Measurements from ENCODE around the gene BID.
"Not testable (repeated sequence)": the region's sequence is repeated elsewhere in the genome, so short reads cannot be mapped to it uniquely, and the experiment has no call there.

Gene BID

GRCh38 chr22:17699696-17700340 is 74.5 kb downstream of the BID start:
- no peak for DNase-seq (ENCODE audit: low read depth)

- no peak for DNase-seq (ENCODE audit: low read depth)
These were observed 75.3 kb downstream of the BID start for GRCh38 chr22:17698948-17699347.

- not testable (repeated sequence) for DNase-seq (ENCODE audit: low read depth)
These were observed 76.0 kb downstream of the BID start for GRCh38 chr22:17698276-17698675.

GRCh38 chr22:17697196-17697595 is 77.1 kb downstream of the BID start:
- not testable (repeated sequence) for DNase-seq (ENCODE audit: low read depth)

- no peak for DNase-seq (ENCODE audit: low read depth)
These were observed 78.3 kb downstream of the BID start for GRCh38 chr22:17695986-17696385.

GRCh38 chr22:17694752-17695151 is 79.5 kb downstream of the BID start:
- no peak for DNase-seq (ENCODE audit: low read depth)

GRCh38 chr22:17694193-17694592 is 80.1 kb downstream of the BID start:
- no peak for DNase-seq (ENCODE audit: low read depth)

GRCh38 chr22:17692841-17693240 is 81.4 kb downstream of the BID start:
- no peak for DNase-seq (ENCODE audit: low read depth)

- no peak for DNase-seq (ENCODE audit: low read depth)
These were observed 90.0 kb downstream of the BID start for GRCh38 chr22:17684245-17684644.
